GM18858 (cell line): ENCODE results near the gene KLHL8.
A peak's percentile ranks its signal among the peaks of the same experiment; 100 is the strongest.
"Not testable (repeated sequence)": the region's sequence is repeated elsewhere in the genome, so short reads cannot be mapped to it uniquely, and the experiment has no call there.

Source experiments
- ATAC-seq: cut with Tn5 transposase; IDR thresholded peaks from one replicate; pipeline ENCODE4 v1.9.1; 2021; ENCODE audit not compliant: unreplicated experiment

KLHL8 gene

DNA sequence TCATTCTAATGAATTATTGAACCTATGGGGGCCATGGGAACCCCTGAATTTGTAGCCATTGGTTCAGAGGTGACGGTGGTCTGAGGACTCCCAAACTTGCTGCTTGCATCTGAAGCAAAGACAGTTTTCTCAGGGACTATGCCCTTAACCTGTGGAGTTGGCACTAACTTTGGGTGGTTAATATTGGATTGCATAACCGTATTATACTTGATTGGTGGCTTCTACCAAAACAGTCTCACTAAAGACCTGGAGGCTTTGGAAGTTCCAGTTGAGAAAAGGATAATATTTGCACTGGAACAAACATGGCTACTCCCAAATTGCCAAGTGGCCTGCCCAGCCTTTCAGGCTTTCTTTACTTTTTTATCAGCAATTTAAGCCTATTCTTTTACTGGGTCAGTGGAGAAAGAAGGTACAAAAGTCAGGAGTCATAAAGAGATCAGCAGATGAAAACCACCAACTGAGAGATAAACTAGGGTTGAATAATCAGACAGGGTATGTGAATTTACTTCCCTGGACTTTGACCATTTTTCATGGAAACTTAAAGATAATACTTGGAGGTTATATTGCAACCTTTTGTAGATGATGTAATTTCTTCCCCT, 7.9 kb upstream of the KLHL8 start:
- ATAC-seq, result no peak

DNA sequence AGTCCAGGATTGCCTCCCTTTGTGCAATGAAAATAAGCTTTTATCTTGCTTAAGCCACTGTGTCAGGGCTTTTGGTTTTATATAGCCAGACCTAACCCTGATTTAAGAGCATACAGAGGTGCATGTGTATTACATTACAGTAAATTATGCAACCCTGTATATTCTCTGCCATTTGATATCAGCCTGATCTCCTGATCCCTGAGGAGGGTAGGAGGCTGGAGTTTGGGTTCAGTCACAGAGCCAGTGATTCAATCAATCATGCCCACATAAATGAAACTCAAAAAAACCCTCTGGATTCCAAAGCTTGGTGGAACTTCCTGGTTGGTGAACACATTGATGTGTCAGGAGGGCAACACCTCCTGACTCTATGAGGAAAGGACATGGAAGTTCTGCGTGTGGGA, 7.3 kb upstream of the KLHL8 start:
- no peak for ATAC-seq

DNA sequence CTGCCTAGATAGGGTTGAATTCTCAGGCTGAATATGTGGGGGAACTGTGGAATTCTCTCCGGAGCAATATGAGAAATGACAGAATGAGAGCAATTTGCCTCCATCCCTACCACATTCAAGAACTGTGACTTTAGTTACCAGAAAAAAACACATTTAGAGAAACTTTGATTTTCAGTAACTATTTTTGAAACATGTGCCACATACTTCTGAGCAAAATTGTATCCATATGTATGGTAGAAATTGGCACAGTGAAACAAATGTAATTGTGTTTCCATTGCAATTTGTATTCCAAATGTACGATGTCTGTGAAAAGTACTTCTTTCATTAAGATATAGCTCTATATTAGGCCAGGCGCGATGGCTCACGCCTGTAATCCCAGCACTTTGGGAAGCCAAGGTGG, 5.5 kb upstream of the KLHL8 start:
- ATAC-seq, result no peak

DNA sequence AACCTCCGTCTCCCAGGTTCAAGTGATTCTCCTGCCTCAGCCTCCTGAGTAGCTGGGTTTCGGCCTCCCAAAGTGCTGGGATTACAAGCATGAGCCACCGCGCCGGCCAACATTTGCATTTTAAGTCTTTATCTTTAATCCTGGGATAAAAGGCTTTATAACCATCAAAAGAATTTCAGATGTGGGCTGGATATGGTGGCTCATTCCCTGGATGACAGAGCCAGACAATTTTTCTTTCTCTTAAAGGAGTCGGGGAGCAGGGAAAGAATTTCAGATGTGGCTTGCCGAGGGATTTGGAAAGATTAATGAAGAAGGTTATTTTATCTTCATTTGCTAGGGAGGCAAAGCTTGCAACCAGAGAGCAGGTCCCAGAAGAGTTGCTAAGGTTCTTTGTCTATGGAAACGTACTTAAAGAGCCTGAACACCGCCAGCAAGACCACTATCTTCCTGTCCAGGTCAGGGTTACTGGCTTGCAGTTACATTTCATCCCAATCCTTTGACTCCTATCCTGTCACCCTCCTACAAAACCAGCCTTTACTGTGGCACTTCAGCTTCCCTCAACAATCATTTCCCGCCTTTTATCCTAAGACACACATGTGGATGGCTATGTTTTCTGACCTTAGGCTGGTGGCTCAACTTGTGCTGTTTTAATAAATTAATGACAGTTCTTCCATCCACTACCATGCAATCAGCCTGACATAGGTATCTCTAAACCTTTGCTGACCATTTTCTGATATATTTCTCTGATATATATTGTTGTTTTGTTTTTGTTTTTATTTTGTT, 3.9 kb upstream of the KLHL8 start:
- ATAC-seq, result no peak

DNA sequence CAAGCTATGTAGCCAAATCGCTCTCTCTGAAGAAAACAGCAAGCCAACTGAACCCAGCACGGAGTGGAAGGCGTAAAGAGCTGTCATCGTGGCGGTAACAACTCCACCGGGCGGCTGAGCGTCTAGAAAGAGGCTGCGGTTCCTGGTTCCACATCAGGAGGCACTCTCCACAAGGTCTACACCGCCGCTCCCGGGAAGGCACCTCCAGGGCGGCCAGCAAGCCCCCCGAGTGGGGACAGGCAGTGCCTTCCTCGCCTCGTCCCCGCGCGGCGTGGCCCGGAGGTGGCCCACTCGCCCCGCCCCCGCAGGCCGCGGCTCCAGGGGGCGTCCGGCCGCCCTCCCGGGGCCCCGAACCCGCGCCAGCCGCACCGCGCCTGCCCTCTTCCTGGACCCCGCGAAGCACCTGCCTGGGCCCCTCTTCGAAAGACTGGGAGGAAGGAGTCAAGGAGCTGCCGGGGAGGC, 755 bp downstream of the KLHL8 start:
- ATAC-seq, result peak; percentile 22

DNA sequence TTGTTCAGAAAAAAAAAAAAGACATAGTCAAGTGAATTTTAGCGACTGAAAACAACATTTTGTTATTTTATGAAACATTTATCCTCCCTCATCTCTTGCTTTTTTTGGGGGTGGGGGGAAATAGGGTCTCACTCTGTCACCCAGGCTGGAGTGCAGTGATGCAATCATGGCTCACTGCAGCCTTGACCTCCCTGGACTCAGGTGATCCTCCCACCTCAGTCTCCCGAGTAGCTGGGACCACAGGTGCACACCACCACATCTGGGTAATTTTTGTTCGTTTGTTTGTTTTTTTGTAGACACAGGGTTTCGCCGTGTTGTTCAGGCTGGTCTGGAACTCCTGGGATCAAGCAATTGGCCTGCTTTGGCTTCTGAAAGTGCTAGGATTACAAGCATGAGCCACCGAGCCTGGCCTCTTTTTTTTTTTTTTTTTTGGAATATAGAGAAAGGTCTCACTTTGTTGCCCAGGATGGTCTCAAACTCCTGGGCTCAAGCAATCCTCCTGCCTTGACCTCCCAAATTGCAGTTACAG, 3.1 kb downstream of the KLHL8 start:
- not testable (repeated sequence) for ATAC-seq

DNA sequence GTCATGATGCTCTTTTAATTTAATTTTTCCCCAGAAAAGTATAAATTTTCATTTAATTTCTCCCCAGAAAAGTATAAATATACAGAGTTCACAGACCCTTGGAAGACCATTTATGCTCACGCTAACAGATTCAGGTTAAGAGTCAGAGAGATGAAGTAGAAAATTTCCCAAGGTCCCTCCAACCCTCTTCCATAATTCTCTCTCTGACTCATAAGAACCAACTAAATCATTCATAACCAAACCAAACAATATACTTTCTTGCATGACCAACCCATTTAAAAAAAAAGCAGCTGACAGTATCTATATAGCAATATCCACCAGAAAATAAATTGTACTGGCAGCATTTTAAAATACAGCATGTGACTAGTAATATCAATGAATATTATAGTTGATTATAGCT, 3.9 kb downstream of the KLHL8 start:
- ATAC-seq, result no peak

DNA sequence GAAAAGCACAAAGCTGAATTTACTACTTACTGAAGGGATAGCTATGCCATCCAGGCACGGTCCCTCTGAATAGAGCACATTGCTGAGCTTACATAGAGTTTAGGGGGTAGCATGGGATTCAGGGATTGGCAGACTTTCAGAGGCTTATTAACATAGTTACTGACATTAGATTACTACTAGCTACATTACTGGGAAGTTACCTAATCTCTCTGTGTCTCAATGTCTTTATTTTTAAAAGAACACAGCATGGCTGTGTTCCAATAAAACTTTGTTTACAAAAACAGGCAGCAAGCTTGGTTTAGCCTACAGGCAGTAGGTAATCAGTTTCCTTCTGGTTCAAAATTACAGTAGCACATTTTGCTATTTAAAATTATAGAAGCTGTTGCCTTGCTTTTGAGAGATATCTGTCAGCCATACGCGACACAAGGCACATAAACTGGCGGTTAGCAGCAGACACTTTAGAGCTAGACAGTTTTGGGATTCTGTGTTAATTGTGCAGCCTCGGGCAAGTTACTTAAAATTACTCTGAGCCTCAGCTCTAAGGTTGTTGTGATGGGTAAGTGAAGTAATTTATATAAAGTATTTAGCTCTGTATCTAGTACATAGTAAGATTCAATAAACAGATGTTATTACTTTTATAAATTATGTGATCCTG, 6.9 kb downstream of the KLHL8 start:
- no peak for ATAC-seq

DNA sequence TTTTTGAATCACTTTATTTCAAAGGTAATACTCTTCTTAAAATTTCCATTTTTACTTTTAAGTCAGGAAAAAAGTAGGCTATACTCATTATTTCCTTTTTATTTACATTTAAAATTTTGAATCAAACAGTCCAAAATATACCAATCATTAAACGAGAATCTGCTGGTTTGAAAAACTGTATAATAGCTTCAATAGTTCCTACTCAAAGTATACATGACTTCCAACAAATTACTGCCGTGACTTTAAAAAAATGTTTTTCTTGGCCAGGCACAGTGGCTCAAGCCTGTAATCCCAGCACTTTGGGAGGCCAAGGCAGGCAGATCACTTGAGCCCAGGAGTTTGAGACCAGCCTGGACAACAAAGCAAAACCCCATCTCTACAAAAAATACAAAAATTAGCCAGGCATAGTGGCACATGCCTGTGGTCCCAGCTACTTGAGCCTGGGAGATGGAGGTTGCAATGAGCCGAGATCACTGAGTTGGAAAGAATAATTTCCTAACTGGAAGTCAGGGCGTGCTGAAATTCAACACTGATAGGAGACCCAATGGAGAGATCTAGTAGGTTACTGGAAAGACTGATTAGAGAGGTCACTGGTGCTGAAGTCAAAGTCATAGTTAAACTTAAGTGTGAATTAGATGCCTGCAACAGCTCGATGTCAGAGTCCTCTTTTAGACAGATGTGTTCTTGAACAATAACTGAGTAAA, 9.0 kb downstream of the KLHL8 start:
- ATAC-seq, result no peak

DNA sequence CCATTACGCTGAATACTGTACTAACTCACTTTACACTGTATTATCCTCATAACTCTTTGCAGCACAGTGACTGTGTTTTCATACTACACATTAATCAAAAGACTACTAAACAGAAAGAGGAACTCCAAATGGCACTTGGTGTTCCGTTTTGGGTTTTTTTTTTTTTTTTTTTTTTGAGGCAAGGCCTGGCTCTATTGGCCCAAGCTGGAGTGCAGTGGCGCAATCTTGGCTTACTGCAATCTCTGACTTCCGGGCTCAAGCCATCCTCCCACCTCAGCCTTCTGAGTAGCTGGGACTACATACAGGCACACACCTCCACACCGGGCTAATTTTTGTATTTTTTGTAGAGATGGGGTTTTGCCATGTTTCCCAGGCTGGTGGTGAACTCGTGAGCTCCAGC, 10.7 kb downstream of the KLHL8 start:
- peak; percentile 75 for ATAC-seq

DNA sequence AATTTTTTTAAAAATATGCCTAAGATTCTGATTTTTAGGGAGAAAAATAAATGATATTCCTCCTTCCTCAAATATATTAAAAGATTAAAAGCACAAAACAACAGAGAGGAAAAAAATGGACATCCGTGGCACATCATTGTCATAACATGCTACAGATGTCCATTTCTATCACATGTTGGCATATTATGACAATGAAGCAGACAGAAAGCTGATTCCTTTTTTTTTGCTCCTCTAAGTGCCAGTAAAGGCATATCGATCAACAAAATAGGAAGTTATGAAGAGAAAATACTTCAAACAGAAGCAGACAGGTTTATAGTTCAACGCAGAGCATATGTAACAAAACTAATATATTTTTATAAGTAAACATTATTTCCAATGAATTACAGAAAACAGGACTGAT, 11.2 kb downstream of the KLHL8 start:
- ATAC-seq, result no peak

DNA sequence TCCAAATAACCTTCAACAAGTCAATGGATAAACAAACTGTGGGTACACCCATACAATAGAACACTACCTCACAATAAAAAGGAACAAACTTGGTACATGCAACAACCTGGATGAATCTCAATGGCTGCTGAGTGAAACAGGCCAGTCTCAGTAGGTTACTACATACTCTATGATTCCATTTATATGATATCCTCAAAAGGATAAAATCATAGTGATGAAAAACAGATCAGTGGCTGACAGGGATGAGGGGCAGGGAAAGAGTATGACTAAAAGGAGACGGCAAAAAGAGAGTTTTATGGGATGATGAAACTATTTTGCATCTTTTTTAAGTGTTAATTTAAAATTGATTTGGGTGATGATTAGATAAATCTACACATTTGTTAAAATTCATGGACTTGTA, 15.9 kb downstream of the KLHL8 start:
- ATAC-seq, result no peak

DNA sequence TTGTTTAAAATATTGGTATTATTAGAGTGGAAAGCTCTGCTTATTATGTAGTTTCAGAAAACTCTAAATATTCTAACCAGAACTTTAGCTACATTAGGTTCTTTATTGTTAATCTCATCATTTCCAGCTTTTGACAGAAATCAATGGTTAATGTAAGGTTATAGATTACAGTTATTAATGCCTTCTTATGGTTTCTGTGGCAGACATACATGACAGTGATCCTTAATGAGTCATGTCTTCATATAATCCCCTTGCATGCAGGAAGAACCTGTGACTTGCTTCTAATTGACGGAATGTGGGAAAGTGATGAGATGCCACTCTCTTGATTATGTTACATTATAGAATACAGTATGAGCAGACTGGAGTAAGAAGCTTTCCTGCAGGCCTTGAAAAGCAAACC, 23.5 kb downstream of the KLHL8 start:
- ATAC-seq, result no peak

DNA sequence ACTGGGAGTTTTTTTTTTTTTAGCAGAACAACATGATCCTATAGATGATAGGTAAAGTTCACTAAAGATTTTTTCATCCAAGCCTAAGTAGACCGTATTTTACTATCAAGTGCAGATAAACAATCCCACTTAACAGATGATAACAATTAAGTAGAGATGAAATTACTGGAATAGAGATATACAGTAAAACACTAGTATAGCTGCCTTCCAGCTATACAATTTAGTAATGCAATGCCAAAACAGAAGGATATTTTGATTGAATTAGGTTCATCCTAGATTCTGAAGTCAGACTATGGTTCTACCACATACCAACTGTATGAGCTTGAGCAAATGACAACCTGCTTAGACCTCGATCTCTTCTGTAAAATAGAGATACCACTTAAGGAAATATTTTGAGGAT, 24.3 kb downstream of the KLHL8 start:
- ATAC-seq, result no peak

DNA sequence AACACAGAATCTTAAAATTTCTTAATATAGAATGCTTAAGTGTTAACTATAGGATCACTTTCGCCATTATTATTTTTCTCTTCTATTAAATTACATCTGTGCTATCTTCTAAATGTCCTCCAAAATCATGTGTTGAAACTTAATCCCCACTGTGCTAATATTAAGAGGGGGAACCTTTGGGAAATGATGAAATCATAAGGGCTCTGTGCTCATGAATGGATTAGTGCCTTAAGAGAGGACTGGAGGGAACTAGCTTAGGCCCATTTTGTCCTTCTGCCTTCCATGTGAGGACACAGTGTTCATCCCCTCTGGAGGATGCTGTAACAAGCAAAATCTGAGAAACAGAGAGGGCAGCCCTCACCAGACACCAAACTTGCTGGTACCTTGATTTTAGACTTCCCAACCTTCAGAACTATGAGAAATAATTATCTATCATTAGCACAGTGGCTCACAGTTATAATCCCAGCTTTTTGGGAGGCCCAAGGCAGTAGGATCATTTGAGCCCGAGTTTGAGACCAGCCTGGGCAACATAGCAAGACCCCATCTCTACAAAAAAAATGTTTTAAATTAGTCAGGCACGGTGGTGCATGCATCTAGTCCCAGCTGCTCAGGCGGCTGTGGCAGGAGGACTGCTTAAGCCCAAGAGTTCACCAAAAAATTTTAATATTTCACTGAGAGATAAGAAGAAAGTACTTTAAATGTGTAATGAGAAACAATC, 26.3 kb downstream of the KLHL8 start:
- ATAC-seq, result no peak

DNA sequence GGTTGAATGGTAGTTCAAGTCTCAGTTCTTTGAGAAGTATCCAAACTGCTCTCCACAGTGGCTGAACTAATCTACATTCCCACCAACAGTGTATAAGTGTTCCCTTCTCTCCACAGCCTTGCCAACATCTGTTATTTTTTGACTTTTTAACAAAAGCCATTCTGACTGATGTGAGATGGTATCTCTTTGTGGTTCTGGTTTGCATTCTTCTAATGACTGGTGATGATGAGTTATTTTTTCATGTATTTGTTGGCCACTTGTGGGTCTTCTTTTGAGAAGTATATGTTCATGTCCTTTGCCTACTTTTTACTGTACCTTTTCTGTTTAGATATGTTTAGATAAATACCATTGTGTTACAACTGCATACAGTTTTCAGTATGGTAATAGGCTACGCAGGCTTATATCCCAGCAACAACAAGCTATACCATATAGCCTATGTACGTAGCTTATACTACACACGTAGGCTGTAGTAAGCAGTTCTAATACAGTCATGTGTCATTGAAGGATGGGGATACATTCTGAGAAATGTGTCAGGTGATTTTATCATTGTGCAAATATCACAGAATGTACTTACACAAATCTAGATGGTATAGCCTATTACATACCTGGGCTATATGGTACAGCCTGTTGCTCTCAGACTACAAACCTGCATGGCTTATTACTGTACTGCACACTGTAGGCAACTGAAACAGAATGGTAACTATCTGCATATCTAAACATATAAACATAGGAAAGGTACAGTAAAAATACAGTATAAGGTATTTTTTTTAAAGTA, 28.1 kb downstream of the KLHL8 start:
- no peak for ATAC-seq

DNA sequence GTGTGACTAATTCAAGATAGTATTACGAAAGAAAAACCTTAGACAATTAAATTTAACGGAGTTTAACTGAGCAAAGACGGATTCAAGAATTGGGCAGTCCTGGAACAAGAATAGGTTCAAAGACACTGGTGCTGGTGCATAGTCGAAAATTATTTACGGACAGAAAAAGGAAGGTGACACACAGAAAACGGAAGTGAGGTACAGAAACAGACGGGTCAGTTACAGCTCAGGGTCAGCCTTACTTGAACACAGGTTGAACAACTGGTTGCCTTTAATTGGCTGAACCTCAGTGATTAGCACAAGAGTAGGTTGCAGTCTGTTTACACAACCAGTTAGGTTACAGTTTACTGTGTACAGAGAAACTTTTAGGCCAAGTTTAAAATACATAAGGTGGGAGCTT, 31.5 kb downstream of the KLHL8 start:
- no peak for ATAC-seq

DNA sequence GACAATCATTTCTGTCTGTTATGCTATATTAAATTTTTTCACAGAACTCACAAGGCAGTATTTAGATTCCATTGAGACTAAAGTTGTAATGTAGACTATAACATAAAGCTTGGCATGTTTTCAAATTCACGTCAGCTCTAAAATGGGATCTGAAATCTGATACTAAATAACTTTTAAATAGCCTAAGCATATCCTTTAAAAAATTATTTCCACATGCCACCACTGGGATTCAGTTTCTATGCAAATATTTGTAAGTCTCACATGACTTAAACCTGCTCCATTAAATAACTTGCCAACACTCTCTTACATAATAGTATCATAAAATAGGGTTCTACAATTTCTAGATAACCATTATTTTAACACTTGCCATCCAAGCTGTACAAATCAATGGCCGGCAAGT, 32.4 kb downstream of the KLHL8 start:
- no peak for ATAC-seq

DNA sequence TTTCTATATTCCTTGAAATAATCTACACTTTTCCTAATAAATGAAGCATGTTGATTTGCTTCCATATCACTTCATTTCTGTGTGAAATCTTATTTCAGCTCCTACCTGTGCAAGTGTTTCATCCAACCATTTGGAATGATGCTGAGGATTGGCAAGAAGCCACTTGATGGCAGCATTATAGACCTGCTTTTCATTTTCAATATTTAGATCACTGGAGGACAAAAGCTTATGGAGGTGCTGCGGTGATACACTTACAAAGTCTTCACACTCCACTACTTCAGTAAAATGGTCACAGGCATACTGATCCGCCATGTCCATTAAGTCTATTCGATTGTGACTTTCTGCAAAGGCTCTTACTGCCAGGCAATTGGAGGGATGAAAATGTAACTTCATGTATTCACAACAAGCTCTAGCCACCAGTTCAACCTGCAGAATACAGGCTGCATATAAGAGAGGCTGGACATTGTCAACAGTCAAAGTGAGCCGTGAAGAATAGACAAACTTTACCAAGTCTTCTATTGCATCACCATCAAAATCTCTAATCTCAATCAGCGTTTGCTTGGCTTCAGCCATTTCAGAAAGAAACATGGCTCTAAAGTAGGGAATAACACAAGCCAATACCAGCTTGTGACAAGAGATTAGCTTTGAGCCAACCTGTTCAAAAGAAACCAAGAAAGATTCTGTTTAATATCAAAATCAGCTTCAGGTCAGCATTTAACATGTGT, 35.1 kb downstream of the KLHL8 start:
- no peak for ATAC-seq
